ENCODE results near the gene CRIP1. TPM values are rescaled to one million over a fixed set of nuclear protein-coding genes. Genes with fewer than 3 reads are reported as not detected.

CRIP1 gene
- polyA plus RNA-seq, 3 donors = 688 to 2,084 (median 1,032) TPM

DNA sequence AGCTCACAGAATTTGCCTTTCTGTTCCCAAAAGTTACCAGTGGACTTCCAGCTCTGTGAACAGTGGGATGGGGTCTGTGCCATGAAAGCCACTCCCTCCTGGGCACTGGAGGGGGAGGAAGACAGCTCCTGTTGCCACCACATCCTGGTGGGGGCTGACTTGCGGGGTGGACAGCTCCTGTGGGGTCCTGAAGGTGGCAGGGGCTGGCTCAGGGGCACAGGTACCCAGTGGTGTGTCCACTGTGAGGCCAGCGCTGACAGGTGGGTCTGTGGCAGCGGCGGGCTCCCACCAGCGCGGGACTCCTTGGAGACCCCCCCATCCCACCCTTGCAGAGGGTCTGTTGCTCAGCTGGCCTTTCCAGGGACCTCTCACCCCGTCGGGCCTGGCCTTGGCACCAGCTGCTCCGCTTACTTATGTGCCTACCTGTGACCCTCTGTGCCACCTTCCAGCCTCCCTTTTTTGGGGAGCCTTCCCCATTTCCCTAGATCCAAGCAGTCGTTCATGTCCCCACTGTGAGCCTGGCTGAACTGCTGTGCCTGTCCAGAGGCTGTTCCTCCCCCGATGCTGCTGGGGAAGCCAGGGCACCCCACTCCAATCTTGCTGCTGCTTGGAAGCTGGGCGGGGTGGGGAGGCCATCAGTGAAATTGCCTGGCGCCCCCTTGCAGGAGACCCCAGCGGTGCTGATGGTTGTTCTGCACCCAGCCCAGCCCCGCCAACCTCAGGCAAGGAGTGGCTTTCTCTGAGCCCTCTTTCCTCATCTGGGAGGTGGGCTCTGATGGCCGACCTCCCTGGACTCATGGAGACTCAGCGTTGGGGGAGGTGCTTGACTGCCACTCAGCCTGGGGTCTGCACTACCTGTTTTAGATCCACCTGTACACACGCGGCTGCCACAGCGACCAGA is 6.5 kb downstream of the CRIP1 start:
- Histone ChIP-seq H3K9ac (ENCODE audit: insufficient read depth, low read length, poor library complexity, severe bottlenecking) (no peak overlapping the region), H3K79me2 (ENCODE audit: insufficient read depth, low read length) (peaks cover 5% of the 10 kb centered on the region), H3K4me1 (ENCODE audit: control insufficient read depth in 1 of 2, insufficient read depth in 2 of 2, low read length in 2 of 2) (peaks cover 25 to 30% of the 10 kb centered on the region in 2 donors), H3K4me3 (replicated peaks in 1 of 3; ENCODE audit: low read depth in 2 of 3, low read length in 3 of 3) (no peak overlapping the region), H3K27ac (ENCODE audit: low read depth in 1 of 2, low read length in 2 of 2) (no peak overlapping the region), H3K9me3 (replicated peaks in 1 of 2; ENCODE audit: control insufficient read depth in 1 of 2, insufficient read depth in 1 of 2, low read length in 2 of 2) (no peaks in the 10 kb centered on the region), H3K4me2 (replicated peaks; ENCODE audit: extremely low read depth, low read length, poor library complexity, severe bottlenecking) (no peak overlapping the region), H2AFZ (ENCODE audit: insufficient read depth, low read depth, low read length, poor library complexity, severe bottlenecking) (no peak overlapping the region), H3K27me3 (ENCODE audit: control insufficient read depth in 2 of 2, insufficient read depth in 2 of 2, low read length in 2 of 2) (no peaks in the 10 kb centered on the region), H3K36me3 (replicated peaks in 1 of 2; ENCODE audit: control insufficient read depth in 1 of 2, insufficient read depth in 2 of 2, low read length in 2 of 2) (peaks cover 7 to 9% of the 10 kb centered on the region in 2 donors), H4K20me1 (ENCODE audit: insufficient read depth, low read length) (peaks cover 31% of the 10 kb centered on the region)
- peaks cover 0 to 3% (median 0%) of the 10 kb centered on the region in 7 donors for H3K9me3 Mint-ChIP-seq
- intact Hi-C loops (cut with micrococcal nuclease) = loop anchor here (5.0 kb wide), 3 partner anchors 46 to 741 kb away; partner anchors contain the start of genes SIVA1 (in 1 of the 2) and TEX22 (in 1 of the 2)
- peaks cover 6 to 22% of the 10 kb centered on the region in 2 donors for H3K36me3 Mint-ChIP-seq
- DNase-seq = no peak
- TF ChIP-seq, protein P1, sequence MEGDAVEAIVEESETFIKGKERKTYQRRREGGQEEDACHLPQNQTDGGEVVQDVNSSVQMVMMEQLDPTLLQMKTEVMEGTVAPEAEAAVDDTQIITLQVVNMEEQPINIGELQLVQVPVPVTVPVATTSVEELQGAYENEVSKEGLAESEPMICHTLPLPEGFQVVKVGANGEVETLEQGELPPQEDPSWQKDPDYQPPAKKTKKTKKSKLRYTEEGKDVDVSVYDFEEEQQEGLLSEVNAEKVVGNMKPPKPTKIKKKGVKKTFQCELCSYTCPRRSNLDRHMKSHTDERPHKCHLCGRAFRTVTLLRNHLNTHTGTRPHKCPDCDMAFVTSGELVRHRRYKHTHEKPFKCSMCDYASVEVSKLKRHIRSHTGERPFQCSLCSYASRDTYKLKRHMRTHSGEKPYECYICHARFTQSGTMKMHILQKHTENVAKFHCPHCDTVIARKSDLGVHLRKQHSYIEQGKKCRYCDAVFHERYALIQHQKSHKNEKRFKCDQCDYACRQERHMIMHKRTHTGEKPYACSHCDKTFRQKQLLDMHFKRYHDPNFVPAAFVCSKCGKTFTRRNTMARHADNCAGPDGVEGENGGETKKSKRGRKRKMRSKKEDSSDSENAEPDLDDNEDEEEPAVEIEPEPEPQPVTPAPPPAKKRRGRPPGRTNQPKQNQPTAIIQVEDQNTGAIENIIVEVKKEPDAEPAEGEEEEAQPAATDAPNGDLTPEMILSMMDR (IDR thresholded peaks at IDR 0.05) = no peak
- 97% methylated on average over 11 of the region's 20 CpGs for WGBS (ENCODE audit: insufficient coverage)
- H3K27ac Mint-ChIP-seq = peak overlapping the region in 2 of 7 donors; percentile 30 to 36
- peaks cover 1 to 5% (median 2%) of the 10 kb centered on the region in 3 donors for H3K27me3 Mint-ChIP-seq (ENCODE audit: low read depth in 3 of 3)
- H3K4me3 Mint-ChIP-seq = peak overlapping the region in 1 of 2 donors; percentile 43
- peaks cover 16% of the 10 kb centered on the region for H3K4me1 Mint-ChIP-seq

DNA sequence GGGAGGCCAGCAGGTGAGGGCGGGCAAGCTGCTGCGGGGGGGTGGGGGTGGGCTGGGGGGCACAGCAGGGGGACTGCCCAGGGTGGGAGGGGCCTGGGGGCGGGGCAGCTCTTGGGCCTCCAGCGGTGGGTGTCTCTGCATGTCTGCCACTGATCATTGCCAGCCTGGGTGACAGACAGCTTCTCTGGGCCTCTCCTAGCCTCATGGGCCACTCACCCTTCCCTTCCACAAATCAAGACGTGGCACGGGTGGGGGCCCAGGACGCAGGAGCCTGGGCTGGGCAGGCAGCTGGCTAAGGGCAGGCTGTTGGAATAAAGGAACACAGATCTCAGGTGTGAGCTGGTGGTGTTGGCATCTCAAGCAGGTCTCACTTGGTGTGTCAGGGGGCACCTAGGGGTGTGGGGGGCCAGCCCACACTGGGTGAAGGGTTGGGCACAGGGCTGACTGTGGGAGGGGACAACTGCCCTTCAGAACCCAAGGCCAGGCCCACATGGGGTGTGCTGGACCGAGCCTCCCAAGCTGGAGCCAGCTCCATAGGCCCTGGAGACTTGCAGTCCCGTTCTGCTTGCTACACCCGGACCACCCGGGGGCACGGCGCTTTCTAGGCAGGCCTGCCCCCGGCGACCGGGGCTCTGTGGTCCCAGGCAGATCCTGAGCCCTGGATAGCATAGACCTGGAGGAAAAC is 7.4 kb downstream of the CRIP1 start:
- intact Hi-C loops (cut with micrococcal nuclease) = loop anchor here (5.0 kb wide), 3 partner anchors 47 to 742 kb away; partner anchors contain the start of genes SIVA1 (in 1 of the 2) and TEX22 (in 1 of the 2)
- TF ChIP-seq, protein P1 (IDR thresholded peaks at IDR 0.05) = no peak
- Histone ChIP-seq H4K20me1 (ENCODE audit: insufficient read depth, low read length) (peaks cover 23% of the 10 kb centered on the region), H3K9ac (ENCODE audit: insufficient read depth, low read length, poor library complexity, severe bottlenecking) (no peak overlapping the region), H3K9me3 (replicated peaks in 1 of 2; ENCODE audit: control insufficient read depth in 1 of 2, insufficient read depth in 1 of 2, low read length in 2 of 2) (no peaks in the 10 kb centered on the region), H3K79me2 (ENCODE audit: insufficient read depth, low read length) (peaks cover 5% of the 10 kb centered on the region), H3K4me2 (replicated peaks; ENCODE audit: extremely low read depth, low read length, poor library complexity, severe bottlenecking) (no peak overlapping the region), H3K4me1 (ENCODE audit: control insufficient read depth in 1 of 2, insufficient read depth in 2 of 2, low read length in 2 of 2) (peaks cover 17 to 22% of the 10 kb centered on the region in 2 donors), H3K4me3 (replicated peaks in 1 of 3; ENCODE audit: low read depth in 2 of 3, low read length in 3 of 3) (no peak overlapping the region), H3K27me3 (ENCODE audit: control insufficient read depth in 2 of 2, insufficient read depth in 2 of 2, low read length in 2 of 2) (no peaks in the 10 kb centered on the region), H3K36me3 (replicated peaks in 1 of 2; ENCODE audit: control insufficient read depth in 1 of 2, insufficient read depth in 2 of 2, low read length in 2 of 2) (peaks cover 5 to 14% of the 10 kb centered on the region in 2 donors), H3K27ac (ENCODE audit: low read depth in 1 of 2, low read length in 2 of 2) (no peak overlapping the region), H2AFZ (ENCODE audit: insufficient read depth, low read depth, low read length, poor library complexity, severe bottlenecking) (no peak overlapping the region)
- no peak overlapping the region for H3K27ac Mint-ChIP-seq
- peaks cover 0 to 3% (median 0%) of the 10 kb centered on the region in 7 donors for H3K9me3 Mint-ChIP-seq
- no peak overlapping the region for H3K4me3 Mint-ChIP-seq
- no peak for DNase-seq
- 98% methylated on average over 11 of the region's 16 CpGs for WGBS (ENCODE audit: insufficient coverage)
- H3K27me3 Mint-ChIP-seq (ENCODE audit: low read depth in 3 of 3) = peaks cover 1 to 5% (median 2%) of the 10 kb centered on the region in 3 donors
- peaks cover 7 to 30% of the 10 kb centered on the region in 2 donors for H3K36me3 Mint-ChIP-seq
- peaks cover 10% of the 10 kb centered on the region for H3K4me1 Mint-ChIP-seq

Data from CD14-positive monocyte (primary cell).